ENCODE data around the gene ALPI. TPM values are rescaled to one million over a fixed set of nuclear protein-coding genes. Genes with fewer than 3 reads are reported as not detected.

ALPI gene
- not detected in 2 replicates for total RNA-seq

DNA sequence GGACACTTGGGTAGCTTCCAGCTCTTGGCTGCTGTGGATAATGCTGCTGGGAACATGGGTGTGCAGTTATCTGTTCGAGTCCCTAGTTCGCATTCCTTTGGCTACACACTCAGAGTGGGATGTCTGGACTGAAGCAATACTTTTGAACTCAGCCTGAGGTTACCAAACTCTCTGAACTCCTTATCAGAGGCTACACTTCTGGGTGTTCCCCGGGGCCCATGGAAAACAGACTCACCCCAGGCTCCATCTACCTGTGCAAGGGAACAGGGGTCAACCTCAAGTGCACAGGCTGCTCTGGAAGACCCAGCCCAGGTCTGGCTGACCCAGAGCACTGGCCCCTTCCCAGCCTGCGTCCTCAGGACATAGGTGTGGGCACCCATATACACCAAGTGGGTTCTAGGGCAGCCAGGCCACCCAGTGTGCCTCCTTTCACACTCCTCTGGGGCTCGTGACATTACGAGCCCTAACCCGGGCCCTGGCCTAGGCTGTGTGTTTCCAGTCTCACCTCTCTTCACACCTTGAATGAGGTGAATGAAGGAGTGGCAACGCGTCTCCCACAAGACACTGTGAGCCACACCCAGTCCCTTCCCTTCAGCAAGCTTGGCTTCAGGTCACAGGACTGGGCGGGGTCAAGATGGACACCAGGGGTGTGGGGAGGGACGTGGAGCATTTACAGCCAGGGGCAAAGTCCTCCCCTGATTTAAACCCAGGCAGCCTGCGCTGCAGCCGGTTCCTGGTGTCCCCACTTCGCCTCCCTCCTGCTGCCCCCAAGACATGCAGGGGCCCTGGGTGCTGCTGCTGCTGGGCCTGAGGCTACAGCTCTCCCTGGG lies at the start of gene ALPI:
Gene ALPI (plus strand): TSS at position 728 of the 830 bp plus-strand sequence. CDS start 47 bp downstream, at position 775.

GRCh38 chr2:232406556-232407310 lies 49.2 kb upstream of the ALPI start, which contains the start of gene ALPG:
ALPG (plus strand) TSS chr2:232406844; CDS start chr2:232406895, 51 bp downstream.

DNA sequence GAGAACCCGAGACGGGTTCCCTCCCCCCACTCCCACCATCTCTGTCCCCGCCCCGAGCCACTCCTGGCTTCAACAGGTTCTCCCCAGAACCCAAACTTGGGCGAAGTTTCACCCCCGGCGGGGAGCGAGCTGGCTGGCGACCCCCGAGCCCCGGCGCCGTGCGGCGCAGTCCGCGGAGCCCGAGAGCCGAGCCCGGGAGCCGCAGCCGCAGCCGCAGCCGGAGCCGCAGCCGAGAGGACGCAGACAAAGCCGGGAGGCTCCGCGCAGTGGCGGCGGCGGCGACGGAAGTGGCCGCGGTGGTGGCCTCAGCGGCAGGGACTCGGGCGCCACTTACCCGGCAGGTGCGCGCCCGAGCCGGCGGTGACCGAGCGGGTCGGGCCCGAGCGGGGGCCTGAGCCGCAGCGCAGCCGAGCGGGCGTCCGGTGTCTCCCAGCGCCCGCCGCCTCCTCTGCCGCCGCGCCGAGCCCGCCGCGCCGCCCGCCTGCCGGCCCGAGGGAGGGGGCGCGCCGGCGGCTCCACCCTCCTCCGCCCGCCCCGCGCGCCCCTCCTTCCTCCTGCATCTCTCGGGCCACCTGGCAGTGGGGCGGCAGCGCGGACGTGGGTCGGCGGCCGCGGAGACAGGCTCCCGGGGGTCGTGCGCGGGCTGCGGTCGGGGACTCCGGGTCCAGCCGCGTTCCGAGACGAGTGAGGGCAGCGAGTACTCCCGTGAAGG lies 31.6 kb downstream of the ALPI start, which contains the start of gene ECEL1:
Gene ECEL1 (minus strand): TSS at position 450 of the 712 bp plus-strand sequence. CDS start 1,181 bp downstream, outside the sequence.

Other genes starting within 250 kb of the ALPI start
- not detected in 2 replicates for gene ALPP, start 77.4 kb upstream of the ALPI start, total RNA-seq
- gene ALPG, start 49.3 kb upstream of the ALPI start, total RNA-seq: not detected in 2 replicates
- not detected in 2 replicates for gene ECEL1, start 31.7 kb downstream of the ALPI start, total RNA-seq
- gene PRSS56, start 64.2 kb downstream of the ALPI start, total RNA-seq: not detected in 2 replicates
- gene CHRND, start 70.0 kb downstream of the ALPI start, total RNA-seq: not detected in 2 replicates
- gene CHRNG, start 83.5 kb downstream of the ALPI start, total RNA-seq: not detected in 2 replicates
- gene TIGD1, start 94.4 kb downstream of the ALPI start, total RNA-seq: 2.2 and 2.5 TPM in 2 replicates
- 142 and 199 TPM in 2 replicates for gene EIF4E2, start 94.5 kb downstream of the ALPI start, total RNA-seq
- not detected in 2 replicates for gene EFHD1, start 177.5 kb downstream of the ALPI start, total RNA-seq
- gene GIGYF2, start 241.2 kb downstream of the ALPI start, total RNA-seq: 44.6 and 67.7 TPM in 2 replicates